Smooth muscle cell (in vitro differentiated cells): ENCODE results near the gene IRGQ. TPM values are rescaled to one million over a fixed set of nuclear protein-coding genes. Genes with fewer than 3 reads are reported as not detected.
"Not testable (repeated sequence)": the region's sequence is repeated elsewhere in the genome, so short reads cannot be mapped to it uniquely, and the experiment has no call there.

ENCODE experiments used
- DNase-seq: peaks from one replicate; lab custom pipeline; 2025; ENCODE audit not compliant: unreplicated experiment; lab: John Stamatoyannopoulos, UW
- H2AFZ ChIP-seq: fragments of 200-600 bp; sonication (generic); 2 replicates; pipeline ENCODE4 v1.6.0; 2016; ENCODE audit warnings: antibody characterized with exemption, low read depth, mild to moderate bottlenecking
- H3F3A ChIP-seq: fragments of 200-600 bp; sonication (generic); 2 replicates; pipeline ENCODE4 v1.6.0; 2017; ENCODE audit warnings: antibody characterized with exemption, low read depth
- H3K27ac ChIP-seq: fragments of 200-600 bp; sonication (generic); 2 replicates; pipeline ENCODE4 v1.5.1; 2016; ENCODE audit warnings: low read depth, mild to moderate bottlenecking
- H3K27me3 ChIP-seq: fragments of 200-600 bp; sonication (generic); 2 replicates; pipeline ENCODE4 v1.6.1; 2016; ENCODE audit warnings: low read depth, mild to moderate bottlenecking
- H3K36me3 ChIP-seq: fragments of 200-600 bp; sonication (generic); 2 replicates; pipeline ENCODE4 v1.5.1; 2016; ENCODE audit warnings: low read depth
- H3K4me1 ChIP-seq: fragments of 200-600 bp; sonication (generic); 2 replicates; pipeline ENCODE4 v1.5.1; 2016; ENCODE audit warnings: low read depth
- H3K4me2 ChIP-seq: fragments of 200-600 bp; sonication (generic); 2 replicates; pipeline ENCODE4 v1.6.0; 2016; ENCODE audit warnings: mild to moderate bottlenecking
- H3K4me3 ChIP-seq: fragments of 200-600 bp; sonication (generic); 2 replicates; pipeline ENCODE4 v1.5.1; 2016; ENCODE audit warnings: mild to moderate bottlenecking
- H3K79me2 ChIP-seq: fragments of 200-600 bp; sonication (generic); 2 replicates; pipeline ENCODE4 v1.6.0; 2016; ENCODE audit warnings: low read depth, mild to moderate bottlenecking
- H3K9ac ChIP-seq: fragments of 200-600 bp; sonication (generic); 2 replicates; pipeline ENCODE4 v1.6.0; 2016; ENCODE audit warnings: low read depth
- H3K9me3 ChIP-seq: fragments of 200-600 bp; sonication (generic); replicated peaks from 2 replicates; pipeline ENCODE4 v1.5.1; 2016; ENCODE audit warnings: low read depth
- H4K20me1 ChIP-seq: fragments of 200-600 bp; sonication (generic); 2 replicates; pipeline ENCODE4 v1.6.0; 2016; ENCODE audit warnings: low read depth
- CTCF ChIP-seq: fragments of 200-600 bp; sonication (generic); IDR thresholded peaks from 2 replicates; pipeline ENCODE4 v1.5.1; 2017; ENCODE audit warnings: borderline replicate concordance, mild to moderate bottlenecking, antibody characterized with exemption; ENCODE audit not compliant: insufficient read depth, poor library complexity, severe bottlenecking
- WGBS: methylation state at CpG from one replicate; pipeline ENCODE4 v1.1.7; 2016; ENCODE audit warnings: low lambda C conversion rate; 5-methylcytosine and 5-hydroxymethylcytosine counted together
- polyA plus RNA-seq: library from polyadenylated mRNA; unstranded; fragments of >200 nt; fragmentation: Nextera tagmentation; extraction: Ambion mirVana; gene quantifications from 2 replicates; pipeline ENCODE4 v1.2.1, GENCODE V29; 2016
- total RNA-seq: library from RNA; depleted of rRNA; stranded (reverse); fragments of >200 nt; gene quantifications from 2 replicates; pipeline ENCODE4 v1.2.3, GENCODE V29; 2014

The IRGQ gene
- total and polyA plus RNA-seq, 2 experiments from 2014 or later, result 13.1 TPM

- no peak overlapping the region for H2AFZ ChIP-seq
- H3K4me1 ChIP-seq, result no peaks in the 10 kb centered on the region
- 93% methylated on average over 7 of the region's 7 CpGs for WGBS
- H3K27me3 ChIP-seq, result no peaks in the 10 kb centered on the region
- no peaks in the 10 kb centered on the region for H3K9me3 ChIP-seq
- no peak overlapping the region for H3K27ac ChIP-seq
- no peaks in the 10 kb centered on the region for H3K36me3 ChIP-seq
- no peak for DNase-seq
- no peaks in the 10 kb centered on the region for H3F3A ChIP-seq
- H3K4me3 ChIP-seq, result no peak overlapping the region
- no peaks in the 10 kb centered on the region for H3K79me2 ChIP-seq
- TF ChIP-seq CTCF, result no peak
- H4K20me1 ChIP-seq, result peaks cover 15% of the 10 kb centered on the region
- no peak overlapping the region for H3K9ac ChIP-seq
- H3K4me2 ChIP-seq, result no peak overlapping the region
Observed at GRCh38 chr19:43606569-43607229, 10.8 kb upstream of the IRGQ start.

GRCh38 chr19:43605875-43606568 lies 10.1 kb upstream of the IRGQ start:
- no peak for DNase-seq
- Histone ChIP-seq H3K9me3 (no peaks in the 10 kb centered on the region), H3K9ac (no peak overlapping the region), H2AFZ (no peak overlapping the region), H3K79me2 (no peaks in the 10 kb centered on the region), H3K27ac (no peak overlapping the region), H3K4me2 (no peak overlapping the region), H3K27me3 (no peaks in the 10 kb centered on the region), H3F3A (peaks cover 2% of the 10 kb centered on the region), H4K20me1 (peaks cover 12% of the 10 kb centered on the region), H3K36me3 (no peaks in the 10 kb centered on the region), H3K4me1 (no peaks in the 10 kb centered on the region), H3K4me3 (no peak overlapping the region)
- 79% methylated on average over 7 of the region's 7 CpGs for WGBS
- no peak for TF ChIP-seq CTCF

- H3K4me3 ChIP-seq, H3K9ac ChIP-seq, H3K27me3 ChIP-seq, H3K36me3 ChIP-seq, H2AFZ ChIP-seq, H4K20me1 ChIP-seq, DNase-seq, H3K9me3 ChIP-seq, H3K4me2 ChIP-seq, H3F3A ChIP-seq: not testable (repeated sequence)
- Histone ChIP-seq H3K79me2 (peaks cover 18% of the 10 kb centered on the region), H3K4me1 (peaks cover 13% of the 10 kb centered on the region), H3K27ac (peak overlapping the region; percentile 71)
- 91% methylated on average over 5 of the region's 5 CpGs for WGBS
Observed at GRCh38 chr19:43600326-43600725, 4.4 kb upstream of the IRGQ start.

GRCh38 chr19:43599635-43600295 lies 3.8 kb upstream of the IRGQ start:
- no peak for DNase-seq
- 96% methylated on average over 4 of the region's 4 CpGs for WGBS
- peaks cover 3% of the 10 kb centered on the region for H4K20me1 ChIP-seq
- TF ChIP-seq CTCF, result no peak
- H3K4me1 ChIP-seq, result peaks cover 13% of the 10 kb centered on the region
- no peaks in the 10 kb centered on the region for H3K27me3 ChIP-seq
- H3K79me2 ChIP-seq, result peaks cover 22% of the 10 kb centered on the region
- H3K27ac ChIP-seq, result no peak overlapping the region
- H3K4me2 ChIP-seq, result no peak overlapping the region
- H3K9me3 ChIP-seq, result no peaks in the 10 kb centered on the region
- no peak overlapping the region for H3K9ac ChIP-seq
- no peaks in the 10 kb centered on the region for H3K36me3 ChIP-seq
- H3K4me3 ChIP-seq, result no peak overlapping the region
- H3F3A ChIP-seq, result peaks cover 5% of the 10 kb centered on the region
- H2AFZ ChIP-seq, result no peak overlapping the region
